Panc1 (cell line): ENCODE measurements around the gene PRRC2C. TPM values are rescaled to one million over a fixed set of nuclear protein-coding genes. Genes with fewer than 3 reads are reported as not detected.

ENCODE experiments used
- ATAC-seq: fragments of 200-7000 bp; cut with Tn5 transposase; 2 replicates; pipeline ENCODE4 v1.9.1; 2020; ENCODE audit warnings: mild to moderate bottlenecking, moderate library complexity
- BruUV-seq: library from RNA; stranded (reverse); fragments of 400-500 nt; replicated peaks from 2 replicates; lab custom pipeline; 2021; lab: Mats Ljungman, UMichigan
- CTCF ChIA-PET: fragments of 300-600 bp; sonication (Branson Sonifier 250); formaldehyde crosslinking; loops from one replicate; lab custom pipeline; 2022; ENCODE audit warnings: antibody characterized with exemption; lab: Charles Lee
- POLR2A ChIA-PET: fragments of 300-600 bp; sonication (Branson Sonifier 250); formaldehyde crosslinking; loops from one replicate; lab custom pipeline; 2022; ENCODE audit warnings: antibody characterized with exemption; lab: Charles Lee
- DNase-seq: peaks from one replicate; pipeline ENCODE4 v3.0.0-alpha.2; 2010; ENCODE audit warnings: low read depth, low spot score
- H3K27ac ChIP-seq: 2 replicates; pipeline ENCODE4 v1.5.1; 2011; ENCODE audit warnings: mild to moderate bottlenecking, low read length, inconsistent platforms
- H3K27me3 ChIP-seq: fragments of 200-500 bp; sonication (Bioruptor generic); 2 replicates; pipeline ENCODE4 v1.6.0; 2014; ENCODE audit warnings: low read length, inconsistent platforms; ENCODE audit not compliant: control insufficient read depth, insufficient read depth
- H3K36me3 ChIP-seq: fragments of 200-500 bp; sonication (Bioruptor generic); 2 replicates; pipeline ENCODE4 v1.5.1; 2014; ENCODE audit warnings: inconsistent platforms, mild to moderate bottlenecking, low read length, moderate library complexity; ENCODE audit not compliant: control insufficient read depth, insufficient read depth
- H3K4me1 ChIP-seq: 2 replicates; pipeline ENCODE4 v1.5.1; 2011; ENCODE audit warnings: inconsistent platforms, mild to moderate bottlenecking, low read length, moderate library complexity; ENCODE audit not compliant: control insufficient read depth, insufficient read depth
- H3K4me3 ChIP-seq, 2 experiments: 2 replicates each; pipeline ENCODE4 v1.5.1; 2011 to 2012; ENCODE audit warnings: low read depth in 2 of 2, low read length in 2 of 2, mild to moderate bottlenecking in 2 of 2, inconsistent platforms in 1 of 2, moderate library complexity in 1 of 2
- H3K9me3 ChIP-seq: fragments of 200-500 bp; sonication (Bioruptor generic); 2 replicates; pipeline ENCODE4 v1.5.1; 2014; ENCODE audit warnings: low read depth, mild to moderate bottlenecking, inconsistent platforms, low read length, moderate library complexity; ENCODE audit not compliant: control insufficient read depth, insufficient read depth
- POLR2AphosphoS5 ChIP-seq: IDR thresholded peaks from 2 replicates; pipeline ENCODE4 v1.6.1; 2012; ENCODE audit warnings: mild to moderate bottlenecking, low read depth, low read length, moderate library complexity
- SIN3A ChIP-seq: IDR thresholded peaks from 2 replicates; pipeline ENCODE4 v1.6.1; 2012; ENCODE audit warnings: low read depth, mild to moderate bottlenecking, low read length, moderate library complexity, borderline replicate concordance; ENCODE audit not compliant: insufficient read depth
- TCF7L2 ChIP-seq: IDR thresholded peaks from 2 replicates; pipeline ENCODE4 v1.6.1; 2011; ENCODE audit warnings: mild to moderate bottlenecking, low read depth, low read length, inconsistent platforms
- in situ Hi-C: cut with HindIII; loops from 2 replicates; pipeline ENCODE4 v1.10.0; 2016; ENCODE audit warnings: low sequenced_read_pairs, low pct_unique_long_range_greater_than_20kb
- intact Hi-C: fragments of 100-400 bp; cut with micrococcal nuclease; formaldehyde crosslinking; loops from one replicate; pipeline ENCODE4 v1.10.0; 2022; ENCODE audit not compliant: unreplicated experiment
- total RNA-seq: library from RNA; stranded (reverse); gene quantifications from one replicate; pipeline ENCODE4 v1.2.1, GENCODE V29; 2021; ENCODE audit not compliant: unreplicated experiment
- TF ChIP-seq, protein P1 (sequence below): fragments of 450-650 bp; IDR thresholded peaks from 2 replicates; pipeline ENCODE4 v1.5.1; 2017; ENCODE audit warnings: mild to moderate bottlenecking
- TF ChIP-seq, protein P2 (sequence below), 2 experiments: IDR thresholded peaks; 2 replicates each; pipeline ENCODE4 v1.6.1; 2011 to 2012; ENCODE audit warnings: low read depth in 2 of 2, control low read depth in 1 of 2, low read length in 1 of 2, mild to moderate bottlenecking in 1 of 2, moderate library complexity in 1 of 2; ENCODE audit not compliant: insufficient read depth in 1 of 2

The PRRC2C gene
- total RNA-seq, 1 experiment from 2014 or later = 145 TPM

DNA sequence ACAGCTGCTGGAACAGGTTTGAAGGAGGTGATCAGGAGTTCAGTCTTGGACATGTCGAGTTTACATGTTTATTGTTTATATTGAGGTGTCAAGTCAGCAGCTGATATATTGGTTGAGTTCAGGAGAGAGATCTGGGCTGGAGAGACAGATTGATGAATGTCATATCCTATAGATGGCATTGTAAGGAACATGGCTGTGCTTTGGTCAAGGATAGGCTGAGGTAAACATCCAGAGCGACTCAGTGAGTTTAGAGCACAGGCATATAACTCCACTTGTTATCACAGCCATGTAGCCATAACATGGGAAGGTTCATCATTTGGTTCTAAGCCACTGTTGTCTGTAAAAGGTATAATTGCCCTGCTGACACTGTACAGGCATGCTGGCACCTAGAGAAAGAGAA, 131.3 kb downstream of the PRRC2C start:
- ATAC-seq = no peak
- ChIA-PET POLR2A (no interaction called here), CTCF (no interaction called here)
- TF ChIP-seq, protein P1, sequence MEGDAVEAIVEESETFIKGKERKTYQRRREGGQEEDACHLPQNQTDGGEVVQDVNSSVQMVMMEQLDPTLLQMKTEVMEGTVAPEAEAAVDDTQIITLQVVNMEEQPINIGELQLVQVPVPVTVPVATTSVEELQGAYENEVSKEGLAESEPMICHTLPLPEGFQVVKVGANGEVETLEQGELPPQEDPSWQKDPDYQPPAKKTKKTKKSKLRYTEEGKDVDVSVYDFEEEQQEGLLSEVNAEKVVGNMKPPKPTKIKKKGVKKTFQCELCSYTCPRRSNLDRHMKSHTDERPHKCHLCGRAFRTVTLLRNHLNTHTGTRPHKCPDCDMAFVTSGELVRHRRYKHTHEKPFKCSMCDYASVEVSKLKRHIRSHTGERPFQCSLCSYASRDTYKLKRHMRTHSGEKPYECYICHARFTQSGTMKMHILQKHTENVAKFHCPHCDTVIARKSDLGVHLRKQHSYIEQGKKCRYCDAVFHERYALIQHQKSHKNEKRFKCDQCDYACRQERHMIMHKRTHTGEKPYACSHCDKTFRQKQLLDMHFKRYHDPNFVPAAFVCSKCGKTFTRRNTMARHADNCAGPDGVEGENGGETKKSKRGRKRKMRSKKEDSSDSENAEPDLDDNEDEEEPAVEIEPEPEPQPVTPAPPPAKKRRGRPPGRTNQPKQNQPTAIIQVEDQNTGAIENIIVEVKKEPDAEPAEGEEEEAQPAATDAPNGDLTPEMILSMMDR = no peak
- TF ChIP-seq POLR2AphosphoS5 (no peak), TCF7L2 (no peak), SIN3A (no peak)
- TF ChIP-seq, protein P2, sequence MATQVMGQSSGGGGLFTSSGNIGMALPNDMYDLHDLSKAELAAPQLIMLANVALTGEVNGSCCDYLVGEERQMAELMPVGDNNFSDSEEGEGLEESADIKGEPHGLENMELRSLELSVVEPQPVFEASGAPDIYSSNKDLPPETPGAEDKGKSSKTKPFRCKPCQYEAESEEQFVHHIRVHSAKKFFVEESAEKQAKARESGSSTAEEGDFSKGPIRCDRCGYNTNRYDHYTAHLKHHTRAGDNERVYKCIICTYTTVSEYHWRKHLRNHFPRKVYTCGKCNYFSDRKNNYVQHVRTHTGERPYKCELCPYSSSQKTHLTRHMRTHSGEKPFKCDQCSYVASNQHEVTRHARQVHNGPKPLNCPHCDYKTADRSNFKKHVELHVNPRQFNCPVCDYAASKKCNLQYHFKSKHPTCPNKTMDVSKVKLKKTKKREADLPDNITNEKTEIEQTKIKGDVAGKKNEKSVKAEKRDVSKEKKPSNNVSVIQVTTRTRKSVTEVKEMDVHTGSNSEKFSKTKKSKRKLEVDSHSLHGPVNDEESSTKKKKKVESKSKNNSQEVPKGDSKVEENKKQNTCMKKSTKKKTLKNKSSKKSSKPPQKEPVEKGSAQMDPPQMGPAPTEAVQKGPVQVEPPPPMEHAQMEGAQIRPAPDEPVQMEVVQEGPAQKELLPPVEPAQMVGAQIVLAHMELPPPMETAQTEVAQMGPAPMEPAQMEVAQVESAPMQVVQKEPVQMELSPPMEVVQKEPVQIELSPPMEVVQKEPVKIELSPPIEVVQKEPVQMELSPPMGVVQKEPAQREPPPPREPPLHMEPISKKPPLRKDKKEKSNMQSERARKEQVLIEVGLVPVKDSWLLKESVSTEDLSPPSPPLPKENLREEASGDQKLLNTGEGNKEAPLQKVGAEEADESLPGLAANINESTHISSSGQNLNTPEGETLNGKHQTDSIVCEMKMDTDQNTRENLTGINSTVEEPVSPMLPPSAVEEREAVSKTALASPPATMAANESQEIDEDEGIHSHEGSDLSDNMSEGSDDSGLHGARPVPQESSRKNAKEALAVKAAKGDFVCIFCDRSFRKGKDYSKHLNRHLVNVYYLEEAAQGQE (IDR thresholded peaks at IDR 0.05; ENCODE audit: insufficient read depth in 1 of 2, low read depth in 2 of 2, low read length in 1 of 2) = no peak
- intact Hi-C loops = no loop called here
- no peaks in the 10 kb centered on the region for H3K4me1 ChIP-seq
- no peaks in the 10 kb centered on the region for H3K36me3 ChIP-seq
- no peak overlapping the region for H3K27ac ChIP-seq
- in situ Hi-C loops = no loop called here
- H3K27me3 ChIP-seq = no peaks in the 10 kb centered on the region
- H3K4me3 ChIP-seq = no peak overlapping the region
- H3K9me3 ChIP-seq = no peaks in the 10 kb centered on the region
- no TSS peak for BruUV-seq
- DNase-seq = no peak

DNA sequence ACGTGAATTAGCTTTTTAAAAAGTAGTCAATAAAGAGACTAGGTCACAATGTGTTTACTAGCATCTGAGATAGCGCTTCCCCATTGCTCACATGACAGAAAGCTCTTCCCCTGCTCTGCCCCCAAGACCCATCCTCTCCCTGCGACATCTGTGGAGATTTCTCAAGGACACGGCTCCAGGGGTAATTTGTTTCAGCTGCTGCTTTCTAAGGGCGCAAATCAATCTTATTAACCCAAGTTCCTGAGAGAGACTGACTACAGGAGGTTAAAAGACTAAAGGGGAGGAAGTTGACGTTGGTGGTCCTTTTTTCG, 136.8 kb downstream of the PRRC2C start, which contains the start of gene MYOCOS:
Gene MYOCOS, plus strand, starts transcription at position 92 of the 311 bp plus-strand sequence. CDS start 1,641 bp downstream, outside the sequence.
- TF ChIP-seq TCF7L2 (no peak), SIN3A (no peak)
- no peaks in the 10 kb centered on the region for H3K4me1 ChIP-seq
- H3K36me3 ChIP-seq = no peaks in the 10 kb centered on the region
- H3K9me3 ChIP-seq = no peaks in the 10 kb centered on the region
- no peak for DNase-seq
- intact Hi-C loops = no loop called here
- ChIA-PET CTCF (interaction anchor here (1.4 kb wide), 1 partner anchor 22 kb away, joined by 3 read pairs; no protein-coding TSS in a partner anchor), POLR2A (no interaction called here)
- in situ Hi-C loops = no loop called here
- no peak within 1 kb of the TSS for H3K4me3 ChIP-seq
- no peak for ATAC-seq
- H3K27ac ChIP-seq = no peak within 1 kb of the TSS
- no TSS peak for BruUV-seq
- H3K27me3 ChIP-seq = no peaks in the 10 kb centered on the region

DNA sequence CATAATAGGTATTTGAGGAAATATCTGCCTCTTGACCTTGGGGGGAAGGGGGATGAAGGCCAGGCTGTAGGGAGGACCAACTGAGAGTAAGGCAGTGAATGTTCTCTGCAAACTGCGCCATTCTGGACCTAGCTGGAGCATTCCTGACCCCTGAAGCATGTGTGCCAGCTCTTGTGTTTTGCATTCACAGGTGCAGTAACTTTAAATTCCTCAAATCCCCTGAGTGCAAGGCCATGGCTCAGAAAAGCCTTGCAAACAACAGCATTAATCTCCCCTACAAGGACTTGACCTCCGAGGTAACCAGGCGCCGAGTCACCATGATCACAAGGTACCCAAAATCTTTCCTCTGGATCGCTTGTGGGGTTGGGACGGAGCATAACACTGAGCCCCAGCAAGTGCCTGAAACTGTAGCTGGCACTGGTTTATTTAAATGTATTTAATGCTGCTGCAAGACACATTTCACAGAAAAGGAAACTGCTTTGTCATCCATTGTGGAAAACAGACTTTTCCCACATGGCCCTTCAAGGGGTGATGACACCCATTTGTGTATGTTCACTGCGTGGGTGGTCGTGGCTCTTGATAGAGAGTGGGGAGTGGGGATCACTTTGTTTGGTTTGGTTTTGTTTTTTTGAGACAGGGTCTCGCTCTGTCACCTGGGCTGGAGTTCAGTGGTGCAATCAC, 138.5 kb downstream of the PRRC2C start:
- no peak for ATAC-seq
- H3K27me3 ChIP-seq = no peaks in the 10 kb centered on the region
- BruUV-seq = no TSS peak
- ChIA-PET POLR2A (no interaction called here), CTCF (interaction anchor here (0.6 kb wide), 1 partner anchor 89 kb away, joined by 3 read pairs; no protein-coding TSS in a partner anchor)
- no peaks in the 10 kb centered on the region for H3K36me3 ChIP-seq
- H3K27ac ChIP-seq = no peak overlapping the region
- in situ Hi-C loops = no loop called here
- DNase-seq = no peak
- H3K9me3 ChIP-seq = no peaks in the 10 kb centered on the region
- intact Hi-C loops = no loop called here
- H3K4me1 ChIP-seq = no peaks in the 10 kb centered on the region
- no peak overlapping the region for H3K4me3 ChIP-seq
- TF ChIP-seq, protein P2 (IDR thresholded peaks at IDR 0.05; ENCODE audit: insufficient read depth in 1 of 2, low read depth in 2 of 2, low read length in 1 of 2) = no peak
- TF ChIP-seq TCF7L2 (no peak), SIN3A (no peak), POLR2AphosphoS5 (no peak)
- TF ChIP-seq, protein P1 = no peak
